NB4 (cell line): ENCODE data around the gene SPRYD7.

ENCODE experiments used
- CTCF ChIP-seq: IDR thresholded peaks from one replicate; pipeline ENCODE4 v1.5.1; 2012; ENCODE audit warnings: low read depth, low read length
- MAX ChIP-seq: IDR thresholded peaks from 2 replicates; pipeline ENCODE4 v1.6.1; 2011; ENCODE audit warnings: low read depth, low read length
- MYC ChIP-seq: IDR thresholded peaks from 2 replicates; pipeline ENCODE4 v1.6.1; 2011; ENCODE audit warnings: low read depth, low read length
- POLR2A ChIP-seq: IDR thresholded peaks from 2 replicates; pipeline ENCODE4 v1.6.1; 2011; ENCODE audit warnings: mild to moderate bottlenecking; ENCODE audit not compliant: insufficient read length; ENCODE audit errors: extremely low read depth

- peak; percentile 72 for TF ChIP-seq CTCF
- TF ChIP-seq POLR2A: peak; percentile 72
- TF ChIP-seq MAX: peak; percentile 87
- peak; percentile 91 for TF ChIP-seq MYC
Observed at GRCh38 chr13:49936075-49936967, at the start of gene SPRYD7.
